ENCODE results near the gene INS.

GRCh38 chr11:2148595-2148994, 12.4 kb downstream of the INS start:
- TF ChIP-seq, protein P1, sequence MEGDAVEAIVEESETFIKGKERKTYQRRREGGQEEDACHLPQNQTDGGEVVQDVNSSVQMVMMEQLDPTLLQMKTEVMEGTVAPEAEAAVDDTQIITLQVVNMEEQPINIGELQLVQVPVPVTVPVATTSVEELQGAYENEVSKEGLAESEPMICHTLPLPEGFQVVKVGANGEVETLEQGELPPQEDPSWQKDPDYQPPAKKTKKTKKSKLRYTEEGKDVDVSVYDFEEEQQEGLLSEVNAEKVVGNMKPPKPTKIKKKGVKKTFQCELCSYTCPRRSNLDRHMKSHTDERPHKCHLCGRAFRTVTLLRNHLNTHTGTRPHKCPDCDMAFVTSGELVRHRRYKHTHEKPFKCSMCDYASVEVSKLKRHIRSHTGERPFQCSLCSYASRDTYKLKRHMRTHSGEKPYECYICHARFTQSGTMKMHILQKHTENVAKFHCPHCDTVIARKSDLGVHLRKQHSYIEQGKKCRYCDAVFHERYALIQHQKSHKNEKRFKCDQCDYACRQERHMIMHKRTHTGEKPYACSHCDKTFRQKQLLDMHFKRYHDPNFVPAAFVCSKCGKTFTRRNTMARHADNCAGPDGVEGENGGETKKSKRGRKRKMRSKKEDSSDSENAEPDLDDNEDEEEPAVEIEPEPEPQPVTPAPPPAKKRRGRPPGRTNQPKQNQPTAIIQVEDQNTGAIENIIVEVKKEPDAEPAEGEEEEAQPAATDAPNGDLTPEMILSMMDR (IDR thresholded peaks at IDR 0.05; ENCODE audit: insufficient read depth, low read length, poor library complexity, severe bottlenecking) = no peak
- TF ChIP-seq EZH2phosphoT487 (conservative IDR thresholded peaks at IDR 0.05; ENCODE audit: low read length) = no peak

Data from SU-DHL-6 (cell line).